ENCODE data around the gene ZNF367.
A peak's percentile ranks its signal among the peaks of the same experiment; 100 is the strongest.

Gene ZNF367

DNA sequence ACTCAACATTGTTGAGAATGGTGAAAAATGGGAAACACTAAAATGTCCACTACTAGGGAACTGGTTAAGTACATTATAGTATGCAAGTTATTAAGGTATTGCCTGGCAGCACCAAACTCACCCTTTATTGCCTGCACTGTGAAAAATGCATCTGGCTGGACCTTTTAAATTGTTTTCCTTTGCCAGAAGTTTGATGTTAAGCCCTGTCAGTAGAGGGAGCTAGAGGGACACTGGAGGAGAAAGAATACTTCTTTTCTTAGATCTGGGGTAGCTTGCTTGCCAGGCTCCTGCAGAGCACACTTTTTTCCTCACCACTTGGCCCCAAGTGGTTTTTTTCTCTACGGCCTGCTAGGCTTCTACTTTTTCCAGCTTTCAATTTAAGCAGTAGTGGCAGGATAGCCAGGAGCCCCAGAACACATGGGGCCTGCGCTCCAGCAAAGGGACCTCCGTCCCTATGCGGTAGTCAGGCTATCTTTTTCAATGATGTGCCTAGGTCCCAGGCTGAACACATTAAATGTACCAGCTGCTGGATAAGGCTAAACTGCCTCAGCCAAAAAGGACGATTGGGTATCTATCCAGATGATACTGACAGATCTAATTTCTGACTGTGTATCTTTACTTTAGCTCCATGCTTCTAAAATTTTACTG, 23.8 kb upstream of the ZNF367 start:
- DNase-seq = peak; percentile 34
- in situ Hi-C loops (cut with HindIII; ENCODE audit: low pct_ligation_motif_present, low pct_unique_long_range_greater_than_20kb, low sequenced_read_pairs) = no loop called here

- DNase-seq = no peak
- in situ Hi-C loops (cut with HindIII; ENCODE audit: low pct_ligation_motif_present, low pct_unique_long_range_greater_than_20kb, low sequenced_read_pairs) = no loop called here
Measured at GRCh38 chr9:96440671-96441199, 22.6 kb upstream of the ZNF367 start.

DNA sequence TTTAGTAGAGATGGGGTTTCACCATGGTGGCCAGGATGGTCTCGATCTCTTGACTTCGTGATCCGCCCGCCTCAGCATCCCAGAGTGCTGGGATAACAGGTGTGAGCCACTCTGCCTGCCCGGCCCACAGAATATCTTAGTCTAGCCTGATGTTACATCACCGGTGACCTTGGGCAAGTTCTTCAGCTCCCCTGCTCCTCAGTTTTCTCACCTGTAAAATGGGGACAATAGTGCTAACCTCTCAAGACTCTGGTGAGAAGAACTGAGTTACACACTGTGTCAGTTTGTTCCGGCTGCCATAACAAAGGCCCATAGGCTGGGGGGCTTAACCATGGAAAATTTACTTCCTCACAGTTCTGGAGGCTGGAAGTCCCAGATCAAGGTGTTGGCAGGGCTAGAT, 19.3 kb upstream of the ZNF367 start:
- in situ Hi-C loops (cut with HindIII; ENCODE audit: low pct_ligation_motif_present, low pct_unique_long_range_greater_than_20kb, low sequenced_read_pairs) = no loop called here

DNA sequence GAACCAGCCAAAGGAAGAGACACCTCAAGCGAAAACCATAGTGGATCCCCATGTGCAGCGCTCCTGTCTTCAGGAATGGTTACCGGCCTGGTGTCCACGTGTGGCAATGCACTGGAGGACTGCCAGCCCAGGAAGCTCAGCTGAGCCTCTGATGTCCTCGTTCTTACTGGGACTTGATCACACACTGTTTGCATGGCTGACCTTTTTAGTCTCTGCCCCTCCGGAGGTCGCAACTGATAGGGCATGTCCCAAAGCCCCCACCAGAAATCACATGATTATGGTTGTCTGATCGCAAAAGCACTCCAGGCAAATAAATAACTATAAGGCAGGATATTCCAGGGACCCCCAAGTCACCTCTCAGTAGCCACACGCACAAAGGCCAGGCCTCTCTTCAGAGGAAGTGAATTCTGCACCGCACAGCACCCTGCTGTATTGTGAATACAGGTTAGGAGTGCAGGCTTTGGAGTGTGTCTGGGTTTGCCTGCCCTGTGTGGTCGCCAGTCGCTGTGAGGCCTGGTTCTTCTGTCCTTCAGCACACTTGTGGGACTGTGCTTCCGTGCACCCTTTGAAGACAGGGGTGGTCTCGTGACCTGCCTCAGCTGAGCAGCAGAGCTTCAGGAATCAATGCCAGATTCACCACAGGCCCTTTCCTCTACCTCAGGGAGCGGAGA, 18.4 kb upstream of the ZNF367 start:
- in situ Hi-C loops (cut with HindIII; ENCODE audit: low pct_ligation_motif_present, low pct_unique_long_range_greater_than_20kb, low sequenced_read_pairs) = no loop called here
- DNase-seq = no peak

More for the DNA sequence above, 19.3 kb upstream of the ZNF367 start:
- DNase-seq = no peak

DNA sequence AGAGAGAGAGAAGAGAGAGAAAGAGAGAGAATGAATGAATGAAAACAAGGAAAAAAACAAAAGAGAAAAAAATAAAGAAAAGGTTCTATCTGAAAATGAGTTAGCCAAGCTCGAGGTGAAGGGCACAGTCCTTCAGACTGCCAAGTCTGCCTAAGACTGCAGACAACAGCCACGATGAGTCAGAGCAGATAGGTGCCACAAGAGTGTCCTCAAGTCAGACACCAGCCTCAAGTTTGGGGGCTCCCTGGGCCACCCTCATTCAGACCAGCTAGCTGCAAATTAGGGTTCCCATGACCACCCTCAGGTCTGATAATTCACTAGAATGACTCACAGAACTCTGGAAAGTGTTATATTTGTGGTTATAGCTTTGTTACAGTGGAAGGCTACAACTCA, 17.9 kb upstream of the ZNF367 start:
- in situ Hi-C loops (cut with HindIII; ENCODE audit: low pct_ligation_motif_present, low pct_unique_long_range_greater_than_20kb, low sequenced_read_pairs) = no loop called here
- no peak for DNase-seq

- DNase-seq = no peak
- in situ Hi-C loops (cut with HindIII; ENCODE audit: low pct_ligation_motif_present, low pct_unique_long_range_greater_than_20kb, low sequenced_read_pairs) = no loop called here
Measured at GRCh38 chr9:96435345-96435744, 17.2 kb upstream of the ZNF367 start.

DNA sequence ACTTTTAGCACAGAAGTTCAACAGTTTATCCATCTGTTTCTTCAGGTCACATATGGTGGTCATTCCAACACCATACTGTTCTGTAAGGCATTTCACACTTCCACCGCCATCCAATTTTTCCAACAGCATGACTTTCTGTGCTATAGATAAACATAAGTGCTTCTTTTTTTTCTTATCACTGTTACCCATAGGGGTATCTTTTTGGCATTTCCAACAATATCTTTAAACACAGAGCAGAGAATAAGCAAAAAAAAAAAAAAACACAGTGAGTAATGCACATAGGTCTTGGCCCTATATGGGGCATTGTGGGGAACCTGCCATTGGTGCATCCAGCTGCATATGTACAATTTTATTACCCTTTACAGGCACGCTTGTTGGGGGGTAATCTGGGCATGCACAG, 12.2 kb upstream of the ZNF367 start:
- no peak for DNase-seq
- in situ Hi-C loops (cut with HindIII; ENCODE audit: low pct_ligation_motif_present, low pct_unique_long_range_greater_than_20kb, low sequenced_read_pairs) = no loop called here

GRCh38 chr9:96429732-96430131, 11.6 kb upstream of the ZNF367 start:
- DNase-seq = no peak
- in situ Hi-C loops (cut with HindIII; ENCODE audit: low pct_ligation_motif_present, low pct_unique_long_range_greater_than_20kb, low sequenced_read_pairs) = no loop called here

DNA sequence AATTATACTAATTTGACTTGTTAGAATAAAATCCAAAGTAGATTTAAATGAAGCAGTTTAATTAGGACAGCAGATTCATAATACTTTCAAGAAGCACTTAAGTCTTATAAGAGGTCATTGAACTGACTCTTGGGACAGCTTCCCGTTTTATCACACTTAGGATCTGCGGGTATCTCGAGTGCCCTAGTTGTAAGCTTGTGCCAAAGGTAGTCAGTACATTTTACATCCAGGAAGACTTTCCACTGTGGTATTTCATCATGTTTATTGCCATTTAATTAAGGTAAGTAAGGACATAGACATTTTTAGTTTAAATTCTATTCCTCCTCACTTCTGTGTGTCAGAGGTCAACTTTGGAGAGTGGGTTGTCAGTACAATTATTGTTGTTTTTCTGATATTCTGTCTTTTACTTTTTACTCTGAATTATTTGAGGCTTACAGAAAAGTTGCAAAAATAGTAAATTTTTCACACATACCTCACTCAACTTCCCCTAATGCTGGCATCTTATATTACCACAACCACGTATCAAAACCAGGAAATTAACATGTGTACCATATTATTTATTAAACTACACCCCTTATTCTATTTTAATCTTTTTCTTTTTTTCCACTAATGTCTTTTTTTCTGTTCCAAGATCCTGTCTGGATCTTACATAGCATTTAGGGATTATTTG, 7.5 kb upstream of the ZNF367 start:
- in situ Hi-C loops (cut with HindIII; ENCODE audit: low pct_ligation_motif_present, low pct_unique_long_range_greater_than_20kb, low sequenced_read_pairs) = no loop called here

DNA sequence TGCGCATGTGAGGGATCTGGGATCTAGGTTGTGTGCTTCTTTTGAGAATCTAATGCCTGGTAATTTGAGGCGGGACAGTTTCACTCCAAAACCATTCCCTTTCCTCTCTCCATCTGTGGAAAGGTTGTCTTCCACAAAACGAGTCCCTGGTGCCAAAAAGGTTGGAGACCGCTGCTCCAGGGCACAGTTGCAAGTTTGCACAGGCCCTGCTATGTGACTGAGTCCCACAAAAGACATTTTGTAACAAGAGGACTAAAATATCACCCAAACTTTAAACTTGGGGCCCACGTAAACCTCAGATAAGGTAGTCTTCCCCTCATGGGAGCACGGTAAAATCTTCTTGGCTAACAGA, 5.8 kb upstream of the ZNF367 start:
- DNase-seq = no peak
- in situ Hi-C loops (cut with HindIII; ENCODE audit: low pct_ligation_motif_present, low pct_unique_long_range_greater_than_20kb, low sequenced_read_pairs) = no loop called here

More for the DNA sequence above, 7.5 kb upstream of the ZNF367 start:
- DNase-seq = no peak

DNA sequence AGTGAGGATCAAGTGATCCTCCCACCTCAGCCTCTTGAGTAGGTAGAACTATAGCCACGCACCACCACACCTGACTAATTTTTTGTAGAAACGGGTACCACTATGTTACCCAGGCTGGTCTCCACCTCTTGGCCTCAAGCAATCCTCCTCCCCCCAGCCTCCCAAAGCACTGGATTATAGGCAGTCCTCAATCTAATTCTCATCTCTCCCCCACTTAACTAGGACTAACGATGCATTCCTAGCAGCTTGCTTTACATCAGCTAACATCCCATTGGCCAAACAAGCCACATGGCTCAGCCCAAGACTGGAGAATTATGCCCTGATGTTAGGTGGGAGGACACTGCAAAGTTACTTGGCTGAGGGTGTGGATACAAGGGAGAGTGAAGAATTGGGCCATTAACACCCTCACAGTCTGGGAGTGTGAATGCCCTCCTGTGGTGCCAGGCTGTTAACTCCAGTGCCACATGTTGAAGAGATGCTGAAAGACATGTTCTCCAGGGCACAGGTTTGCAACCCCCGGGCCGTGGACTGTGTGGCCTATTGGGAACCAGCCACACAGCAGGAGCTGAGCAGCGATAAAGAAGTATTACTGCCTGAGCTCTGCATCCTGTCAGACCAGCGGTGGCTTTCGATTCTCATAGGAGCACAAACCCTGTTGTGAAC, 5.3 kb upstream of the ZNF367 start:
- DNase-seq = no peak
- in situ Hi-C loops (cut with HindIII; ENCODE audit: low pct_ligation_motif_present, low pct_unique_long_range_greater_than_20kb, low sequenced_read_pairs) = no loop called here

DNA sequence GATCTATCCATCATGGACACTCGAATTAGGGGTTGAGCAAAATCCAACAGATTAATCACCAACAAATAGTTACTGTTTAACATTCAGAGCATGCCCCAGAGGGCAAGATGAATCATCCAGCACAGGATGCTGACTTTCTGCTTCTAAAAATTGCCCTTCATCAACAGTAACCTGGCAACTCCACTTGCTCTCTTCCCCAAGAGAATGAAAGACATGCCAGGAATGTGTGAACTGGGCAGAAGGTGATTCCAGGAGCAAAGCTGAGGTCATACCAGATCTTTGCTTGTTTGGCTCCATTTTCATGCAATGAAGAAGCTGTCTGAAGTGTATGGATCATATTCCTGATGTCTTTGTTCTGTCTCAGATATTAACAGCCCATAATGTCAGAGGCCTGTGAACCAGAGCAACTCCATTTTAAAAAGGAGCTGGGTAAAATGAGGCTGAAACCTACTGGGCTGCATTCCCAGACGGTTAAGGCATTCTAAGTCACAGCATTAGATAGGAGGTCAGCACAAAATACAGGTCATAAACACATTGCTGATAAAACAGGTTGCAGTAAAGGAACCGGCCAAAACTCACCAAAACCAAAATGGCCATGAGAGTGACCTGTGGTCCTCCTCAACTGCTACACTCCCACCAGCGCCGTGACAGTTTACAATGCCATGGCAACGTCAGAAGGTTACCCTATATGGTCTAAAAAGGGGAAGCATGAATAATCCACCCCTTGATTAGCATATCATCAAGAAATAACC, 2.5 kb upstream of the ZNF367 start:
- in situ Hi-C loops (cut with HindIII; ENCODE audit: low pct_ligation_motif_present, low pct_unique_long_range_greater_than_20kb, low sequenced_read_pairs) = no loop called here
- DNase-seq = peak; percentile 97

GRCh38 chr9:96419691-96419969, 1.5 kb upstream of the ZNF367 start:
- in situ Hi-C loops (cut with HindIII; ENCODE audit: low pct_ligation_motif_present, low pct_unique_long_range_greater_than_20kb, low sequenced_read_pairs) = no loop called here
- no peak for DNase-seq

GRCh38 chr9:96418920-96419690, 935 bp upstream of the ZNF367 start:
- peak; percentile 79 for DNase-seq
- in situ Hi-C loops (cut with HindIII; ENCODE audit: low pct_ligation_motif_present, low pct_unique_long_range_greater_than_20kb, low sequenced_read_pairs) = no loop called here

DNA sequence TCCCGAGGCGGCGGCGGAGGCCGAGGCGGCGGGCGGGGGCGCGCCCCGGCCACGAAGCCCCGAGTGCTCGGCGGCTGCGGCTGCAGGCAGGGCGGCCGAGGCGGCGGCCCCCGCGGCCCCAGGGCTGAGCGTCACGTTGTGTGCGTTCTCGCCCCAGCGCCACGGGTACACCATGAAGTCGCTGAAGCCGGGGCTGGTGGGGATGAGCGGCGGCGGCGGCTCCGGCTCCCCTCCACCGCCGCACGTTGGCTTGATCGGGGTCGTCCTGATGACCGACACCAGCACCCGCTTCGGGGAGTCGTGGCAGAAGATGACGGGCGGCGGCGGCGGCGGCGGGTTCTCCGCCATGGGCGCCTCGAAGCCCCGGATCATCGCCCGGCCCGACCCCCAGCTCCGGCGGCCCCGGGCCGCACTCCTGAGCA, 498 bp downstream of the ZNF367 start:
- in situ Hi-C loops (cut with HindIII; ENCODE audit: low pct_ligation_motif_present, low pct_unique_long_range_greater_than_20kb, low sequenced_read_pairs) = no loop called here

GRCh38 chr9:96417051-96417586, 1.1 kb downstream of the ZNF367 start:
- DNase-seq = peak; percentile 83
- in situ Hi-C loops (cut with HindIII; ENCODE audit: low pct_ligation_motif_present, low pct_unique_long_range_greater_than_20kb, low sequenced_read_pairs) = no loop called here

More for the DNA sequence above, 498 bp downstream of the ZNF367 start:
- DNase-seq = no peak

- in situ Hi-C loops (cut with HindIII; ENCODE audit: low pct_ligation_motif_present, low pct_unique_long_range_greater_than_20kb, low sequenced_read_pairs) = no loop called here
Measured at GRCh38 chr9:96413302-96414221, 4.6 kb downstream of the ZNF367 start.

More at GRCh38 chr9:96413302-96414221, 4.6 kb downstream of the ZNF367 start:
- DNase-seq = no peak
